Measurements from ENCODE around the gene OCSTAMP.

The OCSTAMP gene

DNA sequence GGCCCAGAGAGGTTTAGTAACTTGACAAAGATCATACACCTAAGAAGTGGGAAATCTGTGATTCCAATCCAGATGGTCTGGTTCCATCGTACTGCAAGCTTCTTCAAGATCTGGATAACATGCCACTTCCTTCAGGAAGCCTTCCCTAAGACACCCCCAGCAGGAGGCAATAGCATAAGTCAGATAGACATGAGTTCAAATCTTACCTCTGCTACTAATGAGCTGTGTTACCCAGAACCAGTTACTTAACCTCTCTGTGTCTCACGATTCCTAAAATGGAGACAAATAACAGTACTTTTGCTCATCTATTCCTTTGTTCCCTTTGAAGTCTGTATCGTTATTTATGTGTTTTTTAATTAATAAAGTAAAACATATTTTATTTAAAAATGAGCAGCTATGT lies 22.3 kb upstream of the OCSTAMP start:
- FAIRE-seq: no peak

- FAIRE-seq: no peak
These were observed 21.7 kb upstream of the OCSTAMP start for GRCh38 chr20:46572153-46572552.

GRCh38 chr20:46571418-46571817 lies 21.0 kb upstream of the OCSTAMP start:
- FAIRE-seq: no peak

- FAIRE-seq: no peak
These were observed 20.5 kb upstream of the OCSTAMP start for GRCh38 chr20:46570956-46571355.

DNA sequence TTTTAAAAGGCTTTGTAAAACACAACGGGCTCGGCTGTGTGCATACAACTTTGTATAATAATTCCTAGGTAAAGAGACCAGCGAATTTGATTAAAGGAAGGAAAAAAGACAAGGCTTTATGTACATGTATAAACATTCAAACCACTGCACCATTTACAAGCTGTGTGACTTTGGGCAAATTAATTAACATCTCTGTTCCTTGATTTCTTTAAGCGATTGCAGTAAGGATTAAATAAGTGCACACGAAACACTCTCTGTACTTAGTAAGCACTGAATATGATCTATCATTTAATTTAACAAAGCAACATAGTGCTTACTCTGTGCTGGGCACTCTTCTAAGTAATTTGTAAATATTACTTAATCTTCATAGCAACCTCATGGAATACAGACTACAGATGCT lies 19.5 kb upstream of the OCSTAMP start:
- FAIRE-seq: no peak

GRCh38 chr20:46568570-46569129 lies 18.2 kb upstream of the OCSTAMP start:
- FAIRE-seq: no peak

- no peak for FAIRE-seq
These were observed 15.7 kb upstream of the OCSTAMP start for GRCh38 chr20:46566125-46566524.

- FAIRE-seq: no peak
These were observed 13.9 kb upstream of the OCSTAMP start for GRCh38 chr20:46564241-46564957.

DNA sequence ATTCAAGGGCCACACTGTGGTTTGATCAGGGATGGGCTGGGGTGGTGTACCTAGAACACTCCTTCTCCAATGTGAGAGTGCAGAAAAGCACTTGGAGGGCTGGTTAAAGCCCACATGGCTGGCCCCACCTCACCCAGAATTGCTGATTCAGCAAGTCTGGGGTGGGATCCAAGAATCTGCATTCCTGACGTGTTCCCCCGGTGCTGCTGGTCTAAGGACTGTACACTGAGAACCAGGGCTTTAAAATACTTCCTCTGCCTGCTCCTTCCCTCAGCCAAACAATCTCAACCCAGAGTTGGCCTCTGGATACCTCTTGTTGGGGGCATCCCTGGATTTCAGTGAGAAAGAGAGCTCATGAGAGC lies 13.4 kb upstream of the OCSTAMP start:
- FAIRE-seq: no peak

- FAIRE-seq: no peak
These were observed 12.9 kb upstream of the OCSTAMP start for GRCh38 chr20:46563170-46563859.

DNA sequence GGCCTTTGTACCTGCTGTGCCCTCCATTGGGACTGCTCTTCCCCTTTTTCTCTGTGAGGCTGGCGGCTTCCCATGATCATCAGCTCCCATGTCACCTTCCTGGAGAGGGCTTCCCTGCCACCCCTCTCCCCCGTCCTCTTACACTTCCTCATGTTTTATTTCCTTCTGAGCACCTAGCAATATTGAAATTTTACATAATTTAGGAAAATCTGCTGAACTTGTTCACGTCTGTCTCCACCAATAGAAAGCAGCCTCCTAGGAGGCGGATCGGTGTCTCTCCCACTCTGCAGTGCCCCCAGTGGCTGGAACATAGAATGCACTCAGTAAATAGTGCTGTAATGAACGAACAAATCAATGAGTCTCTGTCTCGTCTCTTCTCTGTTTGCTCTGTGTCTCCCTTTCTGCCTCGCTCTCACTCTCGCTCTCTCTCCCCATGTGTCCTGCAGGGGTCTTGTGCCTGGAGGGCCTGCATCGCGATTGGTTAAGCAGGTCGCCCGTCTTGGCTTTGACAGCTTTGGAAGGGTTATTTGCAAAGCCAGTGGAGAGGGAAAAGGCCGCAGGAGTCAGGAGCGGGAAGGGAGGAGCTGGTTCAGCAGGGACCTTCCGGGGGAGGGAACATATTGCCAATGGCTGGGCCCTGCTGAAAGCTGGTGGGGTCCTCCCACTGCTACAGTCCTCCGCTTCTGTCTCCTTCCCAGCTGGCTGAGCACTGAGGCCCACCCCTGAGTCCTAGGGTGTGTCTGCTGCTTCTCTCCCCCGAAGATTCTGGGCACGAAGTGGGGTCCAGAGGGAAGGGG lies 12.1 kb upstream of the OCSTAMP start:
- no peak for FAIRE-seq

- no peak for FAIRE-seq
These were observed 11.5 kb upstream of the OCSTAMP start for GRCh38 chr20:46562009-46562372.

DNA sequence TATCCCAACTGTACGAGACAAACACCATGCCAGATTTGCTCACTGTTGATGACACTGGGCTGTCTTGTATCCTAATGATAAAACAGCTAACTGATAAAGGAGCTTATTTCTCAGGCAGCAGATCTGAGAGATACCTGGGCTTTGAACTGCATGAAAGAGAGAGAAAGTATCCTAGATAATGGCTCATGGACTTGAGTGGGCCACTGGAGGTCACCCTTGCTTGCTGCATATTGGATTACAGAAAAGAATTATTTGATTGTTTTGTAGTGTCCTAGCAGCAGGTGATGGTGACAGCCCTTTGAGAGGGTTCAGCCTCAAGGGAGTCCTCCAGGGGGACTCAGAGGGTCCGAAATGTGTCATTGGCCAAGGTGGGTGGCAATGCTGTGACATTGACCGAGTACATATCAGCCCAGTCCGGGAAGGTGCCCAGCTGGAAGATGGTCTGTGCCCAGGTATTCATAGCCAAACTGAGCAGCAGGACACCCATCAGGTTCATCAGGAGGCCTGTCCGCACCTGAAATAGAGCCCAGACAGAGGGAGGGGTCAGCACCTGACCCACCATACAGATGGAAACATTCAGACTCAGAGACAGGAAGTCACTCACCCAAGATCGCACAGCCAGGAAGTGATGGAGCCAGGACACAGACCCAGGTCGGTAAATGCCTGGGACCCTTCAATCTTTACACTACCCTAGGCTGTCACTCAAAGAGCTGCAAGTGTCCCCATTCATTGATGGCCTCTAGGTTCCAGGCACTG lies 9.4 kb upstream of the OCSTAMP start:
- FAIRE-seq: no peak

- FAIRE-seq: no peak
These were observed 8.5 kb upstream of the OCSTAMP start for GRCh38 chr20:46559001-46559400.

- no peak for FAIRE-seq
These were observed 8.1 kb upstream of the OCSTAMP start for GRCh38 chr20:46558511-46558959.

GRCh38 chr20:46557231-46557956 lies 6.9 kb upstream of the OCSTAMP start:
- no peak for FAIRE-seq

DNA sequence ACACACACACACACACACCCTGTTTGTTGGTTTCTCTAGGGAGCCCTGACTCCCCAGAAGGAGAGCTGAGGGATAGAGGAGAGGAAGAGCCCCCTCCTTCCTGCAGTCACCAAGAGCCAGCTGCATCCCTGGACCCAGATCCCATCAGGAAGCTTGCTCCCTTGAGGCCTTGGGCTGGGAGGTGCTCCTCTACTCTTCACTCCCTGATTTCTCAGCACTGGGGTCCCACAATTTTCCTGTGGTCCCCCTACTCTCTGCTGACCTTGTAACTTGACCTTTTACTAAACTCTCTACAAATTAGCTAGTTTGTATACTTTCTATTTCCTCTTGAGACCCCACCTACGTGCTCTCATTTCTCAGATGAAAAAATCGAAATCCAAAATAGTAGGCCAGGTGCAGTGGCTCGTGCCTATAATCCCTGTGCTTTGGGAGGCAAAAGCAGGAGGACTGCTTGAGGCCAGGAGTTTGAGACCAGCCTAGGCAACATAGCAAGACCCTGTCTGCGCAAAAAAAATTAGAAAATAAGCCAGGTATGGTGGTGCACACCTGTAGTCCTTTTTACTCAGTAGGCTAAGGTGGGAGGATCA lies 5.0 kb upstream of the OCSTAMP start:
- no peak for FAIRE-seq

- no peak for FAIRE-seq
These were observed 4.4 kb upstream of the OCSTAMP start for GRCh38 chr20:46554828-46555227.

GRCh38 chr20:46553926-46554325 lies 3.5 kb upstream of the OCSTAMP start:
- FAIRE-seq: no peak

GRCh38 chr20:46552460-46553420 lies 2.3 kb upstream of the OCSTAMP start:
- no peak for FAIRE-seq
